ENCODE results near the gene IL3RA.
"Not testable (repeated sequence)": the region's sequence is repeated elsewhere in the genome, so short reads cannot be mapped to it uniquely, and the experiment has no call there.

The IL3RA gene

GRCh38 chrX:1332433-1332832, 4.2 kb upstream of the IL3RA start:
- not testable (repeated sequence) for DNase-seq

- no peak for DNase-seq
These were observed 1.7 kb upstream of the IL3RA start for GRCh38 chrX:1334854-1335253.

GRCh38 chrX:1336948-1337779, 579 bp downstream of the IL3RA start:
- DNase-seq: no peak

GRCh38 chrX:1341545-1342184, 5.1 kb downstream of the IL3RA start:
- no peak for DNase-seq

- not testable (repeated sequence) for DNase-seq
These were observed 13.0 kb downstream of the IL3RA start for GRCh38 chrX:1349606-1350005.

GRCh38 chrX:1351981-1352714, 15.6 kb downstream of the IL3RA start:
- DNase-seq: no peak

- DNase-seq: no peak
These were observed 17.7 kb downstream of the IL3RA start for GRCh38 chrX:1354036-1355019.

- DNase-seq: no peak
These were observed 18.8 kb downstream of the IL3RA start for GRCh38 chrX:1355131-1356046.

- DNase-seq: no peak
These were observed 21.4 kb downstream of the IL3RA start for GRCh38 chrX:1357993-1358392.

- DNase-seq: no peak
These were observed 22.4 kb downstream of the IL3RA start for GRCh38 chrX:1358793-1359476.

GRCh38 chrX:1359477-1359873, 22.9 kb downstream of the IL3RA start:
- DNase-seq: no peak

GRCh38 chrX:1360171-1360570, 23.6 kb downstream of the IL3RA start:
- no peak for DNase-seq

- DNase-seq: no peak
These were observed 24.7 kb downstream of the IL3RA start for GRCh38 chrX:1361275-1361674.

GRCh38 chrX:1361910-1362309, 25.3 kb downstream of the IL3RA start:
- no peak for DNase-seq

GRCh38 chrX:1366363-1366762, 29.8 kb downstream of the IL3RA start:
- DNase-seq: not testable (repeated sequence)

GRCh38 chrX:1368385-1368698, 31.8 kb downstream of the IL3RA start:
- no peak for DNase-seq

- no peak for DNase-seq
These were observed 41.7 kb downstream of the IL3RA start for GRCh38 chrX:1378306-1378759.

GRCh38 chrX:1380672-1381233, 44.2 kb downstream of the IL3RA start:
- no peak for DNase-seq

GRCh38 chrX:1384658-1385252, 48.2 kb downstream of the IL3RA start:
- no peak for DNase-seq
